ENCODE measurements around the gene DCAF7.

The DCAF7 gene

GRCh38 chr17:63601439-63602371 lies 51.4 kb downstream of the DCAF7 start:
- TF ChIP-seq CTCF (IDR thresholded peaks at IDR 0.05; ENCODE audit: low read depth, low read length): no peak
- TF ChIP-seq EZH2phosphoT487 (IDR thresholded peaks at IDR 0.05; ENCODE audit: low read depth): no peak
- H4K20me1 ChIP-seq (ENCODE audit: insufficient read depth, low read length): no peaks in the 10 kb centered on the region
- H3K27me3 ChIP-seq (ENCODE audit: low read depth, low read length): no peaks in the 10 kb centered on the region
- H2AFZ ChIP-seq (ENCODE audit: low read depth, low read length): 0 out of 2 replicates have a peak overlapping the region, but pooled peaks have one; percentile 99
- H3K4me2 ChIP-seq (ENCODE audit: low read length): peak overlapping the region; percentile 92
- H3K4me1 ChIP-seq (ENCODE audit: low read length): peaks cover 13% of the 10 kb centered on the region
- H3K27ac ChIP-seq (ENCODE audit: low read length): no peak overlapping the region
- H3K4me3 ChIP-seq (ENCODE audit: low read length): peak overlapping the region; percentile 91
- peak overlapping the region; percentile 81 for H3K9ac ChIP-seq (ENCODE audit: low read length)
- no peaks in the 10 kb centered on the region for H3K9me3 ChIP-seq (ENCODE audit: insufficient read depth, low read length)
- peaks cover 15% of the 10 kb centered on the region for H3K79me2 ChIP-seq (ENCODE audit: low read length)
- H3K36me3 ChIP-seq (replicated peaks; ENCODE audit: low read depth, low read length): peaks cover 3% of the 10 kb centered on the region

GRCh38 chr17:63609816-63610573 lies 59.7 kb downstream of the DCAF7 start:
- Histone ChIP-seq H3K79me2 (ENCODE audit: low read length) (no peaks in the 10 kb centered on the region), H2AFZ (ENCODE audit: low read depth, low read length) (no peak overlapping the region), H3K4me2 (ENCODE audit: low read length) (no peak overlapping the region), H3K36me3 (replicated peaks; ENCODE audit: low read depth, low read length) (peaks cover 11% of the 10 kb centered on the region), H3K4me1 (ENCODE audit: low read length) (no peaks in the 10 kb centered on the region), H3K27me3 (ENCODE audit: low read depth, low read length) (no peaks in the 10 kb centered on the region), H3K9me3 (ENCODE audit: insufficient read depth, low read length) (no peaks in the 10 kb centered on the region), H3K27ac (ENCODE audit: low read length) (no peak overlapping the region), H3K9ac (ENCODE audit: low read length) (no peak overlapping the region), H3K4me3 (ENCODE audit: low read length) (no peak overlapping the region), H4K20me1 (ENCODE audit: insufficient read depth, low read length) (no peaks in the 10 kb centered on the region)
- TF ChIP-seq EZH2phosphoT487 (IDR thresholded peaks at IDR 0.05; ENCODE audit: low read depth) (no peak), CTCF (IDR thresholded peaks at IDR 0.05; ENCODE audit: low read depth, low read length) (no peak)

GRCh38 chr17:63610854-63611253 lies 60.6 kb downstream of the DCAF7 start:
- H2AFZ ChIP-seq (ENCODE audit: low read depth, low read length): no peak overlapping the region
- H3K36me3 ChIP-seq (replicated peaks; ENCODE audit: low read depth, low read length): peaks cover 11% of the 10 kb centered on the region
- H3K4me2 ChIP-seq (ENCODE audit: low read length): no peak overlapping the region
- H3K27ac ChIP-seq (ENCODE audit: low read length): no peak overlapping the region
- H3K9ac ChIP-seq (ENCODE audit: low read length): no peak overlapping the region
- no peaks in the 10 kb centered on the region for H3K4me1 ChIP-seq (ENCODE audit: low read length)
- H3K9me3 ChIP-seq (ENCODE audit: insufficient read depth, low read length): no peaks in the 10 kb centered on the region
- no peak for TF ChIP-seq CTCF (IDR thresholded peaks at IDR 0.05; ENCODE audit: low read depth, low read length)
- TF ChIP-seq EZH2phosphoT487 (IDR thresholded peaks at IDR 0.05; ENCODE audit: low read depth): no peak
- no peaks in the 10 kb centered on the region for H4K20me1 ChIP-seq (ENCODE audit: insufficient read depth, low read length)
- H3K27me3 ChIP-seq (ENCODE audit: low read depth, low read length): no peaks in the 10 kb centered on the region
- no peaks in the 10 kb centered on the region for H3K79me2 ChIP-seq (ENCODE audit: low read length)
- no peak overlapping the region for H3K4me3 ChIP-seq (ENCODE audit: low read length)

- Histone ChIP-seq H3K27me3 (ENCODE audit: low read depth, low read length) (no peaks in the 10 kb centered on the region), H3K4me3 (ENCODE audit: low read length) (no peak overlapping the region), H3K9ac (ENCODE audit: low read length) (no peak overlapping the region)
These were observed 61.1 kb downstream of the DCAF7 start for GRCh38 chr17:63611354-63611753.

More at GRCh38 chr17:63611354-63611753, 61.1 kb downstream of the DCAF7 start:
- no peak overlapping the region for H2AFZ ChIP-seq (ENCODE audit: low read depth, low read length)
- no peaks in the 10 kb centered on the region for H3K79me2 ChIP-seq (ENCODE audit: low read length)
- TF ChIP-seq EZH2phosphoT487 (IDR thresholded peaks at IDR 0.05; ENCODE audit: low read depth) (no peak), CTCF (IDR thresholded peaks at IDR 0.05; ENCODE audit: low read depth, low read length) (no peak)
- no peak overlapping the region for H3K4me2 ChIP-seq (ENCODE audit: low read length)
- no peaks in the 10 kb centered on the region for H3K9me3 ChIP-seq (ENCODE audit: insufficient read depth, low read length)
- peaks cover 8% of the 10 kb centered on the region for H3K36me3 ChIP-seq (replicated peaks; ENCODE audit: low read depth, low read length)
- no peaks in the 10 kb centered on the region for H4K20me1 ChIP-seq (ENCODE audit: insufficient read depth, low read length)
- no peaks in the 10 kb centered on the region for H3K4me1 ChIP-seq (ENCODE audit: low read length)
- no peak overlapping the region for H3K27ac ChIP-seq (ENCODE audit: low read length)
